Esophagus (tissue), 2 donors: Measurements from ENCODE around the gene PIEZO1. TPM values are rescaled to one million over a fixed set of nuclear protein-coding genes. Genes with fewer than 3 reads are reported as not detected.

Experiments used
- H3K27ac ChIP-seq, 2 donors: one replicate each; pipeline ENCODE4 v1.5.1; 2013; ENCODE audit warnings: low read depth in 2 of 2, mild to moderate bottlenecking in 2 of 2, inconsistent platforms in 1 of 2, low read length in 1 of 2, moderate library complexity in 1 of 2
- H3K27me3 ChIP-seq, 2 donors: one replicate each; pipeline ENCODE4 v1.6.1; 2013; ENCODE audit warnings: low read length in 2 of 2, control low read depth in 1 of 2, mild to moderate bottlenecking in 1 of 2; ENCODE audit not compliant: insufficient read depth in 2 of 2, control insufficient read depth in 1 of 2
- H3K36me3 ChIP-seq, 2 donors: one replicate each; pipeline ENCODE4 v1.6.1; 2013; ENCODE audit warnings: low read length in 1 of 2; ENCODE audit not compliant: control insufficient read depth in 2 of 2, insufficient read depth in 2 of 2
- H3K4me1 ChIP-seq, 2 donors: one replicate each; pipeline ENCODE4 v1.6.1; 2013; ENCODE audit warnings: low read length in 1 of 2; ENCODE audit not compliant: control insufficient read depth in 2 of 2, insufficient read depth in 2 of 2
- H3K4me3 ChIP-seq, 2 donors: one replicate each; pipeline ENCODE4 v1.5.1; 2013; ENCODE audit warnings: low read length in 2 of 2, mild to moderate bottlenecking in 2 of 2, low read depth in 1 of 2, moderate library complexity in 1 of 2
- H3K9me3 ChIP-seq, 2 donors: one replicate each; pipeline ENCODE4 v1.6.1; 2013; ENCODE audit warnings: mild to moderate bottlenecking in 2 of 2, low read depth in 1 of 2, low read length in 1 of 2, moderate library complexity in 1 of 2; ENCODE audit not compliant: control insufficient read depth in 2 of 2, insufficient read depth in 1 of 2
- WGBS, 2 donors: extraction: QIAGEN DNeasy Blood & Tissue Kit; methylation state at CpG; one replicate each; pipeline ENCODE4 v1.1.7; 2013; 5-methylcytosine and 5-hydroxymethylcytosine counted together
- polyA plus RNA-seq, 2 donors: library from polyadenylated mRNA; stranded (reverse); fragments of 200-250 nt; gene quantifications; one replicate each; pipeline ENCODE4 v1.2.3, GENCODE V29; 2013
- donor health status: healthy with polysubstance abuse.
- donor health status: Bipolar disorder and iron deficiency.

The PIEZO1 gene
- polyA plus RNA-seq, 2 donors = 102 to 172 TPM

- Histone ChIP-seq H3K27ac (no peak overlapping the region), H3K27me3 (peaks cover 0 to 4% of the 10 kb centered on the region in 2 donors), H3K4me1 (peaks cover 0 to 10% of the 10 kb centered on the region in 2 donors), H3K36me3 (no peaks in the 10 kb centered on the region), H3K4me3 (no peak overlapping the region), H3K9me3 (no peaks in the 10 kb centered on the region)
- WGBS, 2 donors = 74 to 76% methylated on average over 15 of the region's 15 CpGs
Observed at GRCh38 chr16:88684569-88685155, 100.4 kb downstream of the PIEZO1 start.

- Histone ChIP-seq H3K27ac (peak overlapping the region in 1 of 2 donors; percentile 56), H3K36me3 (no peaks in the 10 kb centered on the region), H3K9me3 (no peaks in the 10 kb centered on the region), H3K4me1 (peaks cover 0 to 10% of the 10 kb centered on the region in 2 donors), H3K4me3 (no peak overlapping the region), H3K27me3 (peaks cover 0 to 4% of the 10 kb centered on the region in 2 donors)
- WGBS, 2 donors = 27 to 47% methylated on average over 21 of the region's 21 CpGs
Observed at GRCh38 chr16:88681709-88682451, 103.1 kb downstream of the PIEZO1 start.

DNA sequence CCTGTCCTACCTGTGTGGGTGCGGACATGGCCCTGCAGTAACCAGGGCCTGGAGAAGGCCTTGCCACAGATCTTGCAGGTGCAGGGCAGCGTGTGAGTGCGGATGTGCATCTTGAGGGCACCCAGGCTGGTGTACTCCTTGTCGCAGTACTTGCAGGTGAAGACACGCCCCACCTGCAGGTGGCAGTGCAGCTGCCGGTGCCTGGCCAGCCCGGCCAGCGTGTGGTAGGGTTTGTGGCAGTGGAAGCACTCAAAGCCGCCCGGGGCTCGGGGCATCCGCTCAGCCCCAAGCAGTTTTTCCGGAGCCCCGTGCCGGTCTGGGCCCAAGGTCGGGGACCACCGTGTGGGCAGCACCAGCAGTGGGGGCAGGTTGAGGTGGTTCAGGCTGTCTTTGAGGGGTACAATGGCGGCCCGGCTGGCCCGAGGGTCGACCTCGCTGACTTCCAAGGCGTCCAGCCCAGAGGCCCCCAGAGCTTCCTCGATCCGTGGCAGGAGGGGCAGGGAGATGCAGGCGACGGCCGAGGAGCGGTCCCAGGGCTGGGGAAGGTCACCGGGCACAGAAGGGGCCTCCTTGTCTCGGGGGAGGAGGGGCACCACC is 103.8 kb downstream of the PIEZO1 start:
- H3K27ac ChIP-seq = peak overlapping the region; percentile 1 to 36

DNA sequence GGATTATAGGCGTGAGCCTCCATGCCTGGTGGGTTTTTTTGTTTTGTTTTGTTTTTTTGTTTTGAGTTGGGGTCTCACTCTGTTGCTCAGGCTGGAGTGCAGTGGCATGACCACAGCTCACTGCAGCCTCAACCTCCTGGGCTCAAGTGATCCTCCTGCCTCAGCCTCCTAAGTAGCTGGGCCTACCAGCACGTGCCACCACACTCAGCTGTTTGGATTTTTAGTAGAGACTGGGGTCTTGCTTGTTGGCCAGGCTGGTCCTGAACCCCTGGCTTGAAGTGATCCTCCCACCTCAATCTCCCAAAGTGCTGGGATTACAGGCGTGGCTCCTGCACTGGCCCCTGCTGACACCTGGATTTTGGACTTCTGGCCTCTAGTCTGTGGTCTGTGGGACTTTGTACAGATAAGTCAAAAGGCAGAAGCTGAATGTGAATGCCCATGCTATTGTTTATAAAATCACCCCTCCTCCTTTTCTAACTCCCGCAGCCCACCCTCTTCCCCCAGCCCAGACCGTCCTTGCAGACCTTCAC is 104.4 kb downstream of the PIEZO1 start:
- Histone ChIP-seq H3K4me3 (no peak overlapping the region), H3K9me3 (no peaks in the 10 kb centered on the region), H3K27me3 (no peaks in the 10 kb centered on the region), H3K4me1 (peaks cover 0 to 4% of the 10 kb centered on the region in 2 donors), H3K27ac (no peak overlapping the region), H3K36me3 (no peaks in the 10 kb centered on the region)
- WGBS, 2 donors = 77 to 78% methylated on average over 5 of the region's 5 CpGs

More for the DNA sequence above, 103.8 kb downstream of the PIEZO1 start:
- WGBS, 2 donors = 51 to 59% methylated on average over 30 to 31 of the region's 31 CpGs
- Histone ChIP-seq H3K4me1 (peaks cover 0 to 10% of the 10 kb centered on the region in 2 donors), H3K9me3 (no peaks in the 10 kb centered on the region), H3K27me3 (peaks cover 0 to 4% of the 10 kb centered on the region in 2 donors), H3K4me3 (no peak overlapping the region), H3K36me3 (no peaks in the 10 kb centered on the region)

GRCh38 chr16:88678224-88678979 is 106.6 kb downstream of the PIEZO1 start:
- Histone ChIP-seq H3K27ac (no peak overlapping the region), H3K4me3 (no peak overlapping the region), H3K36me3 (peaks cover 0 to 5% of the 10 kb centered on the region in 2 donors), H3K27me3 (no peaks in the 10 kb centered on the region), H3K9me3 (no peaks in the 10 kb centered on the region), H3K4me1 (no peaks in the 10 kb centered on the region)
- 58 to 64% methylated on average over 32 of the region's 32 CpGs for WGBS, 2 donors

GRCh38 chr16:88677721-88678120 is 107.3 kb downstream of the PIEZO1 start:
- no peaks in the 10 kb centered on the region for H3K9me3 ChIP-seq
- 66 to 75% methylated on average over 13 of the region's 13 CpGs for WGBS, 2 donors
- no peaks in the 10 kb centered on the region for H3K27me3 ChIP-seq
- H3K4me1 ChIP-seq = no peaks in the 10 kb centered on the region
- no peak overlapping the region for H3K27ac ChIP-seq
- H3K36me3 ChIP-seq = peaks cover 0 to 5% of the 10 kb centered on the region in 2 donors
- H3K4me3 ChIP-seq = no peak overlapping the region

- Histone ChIP-seq H3K4me3 (no peak overlapping the region), H3K36me3 (peaks cover 0 to 5% of the 10 kb centered on the region in 2 donors), H3K4me1 (no peaks in the 10 kb centered on the region), H3K27me3 (no peaks in the 10 kb centered on the region), H3K9me3 (no peaks in the 10 kb centered on the region), H3K27ac (no peak overlapping the region)
- WGBS, 2 donors = 82 to 83% methylated on average over 22 of the region's 22 CpGs
Observed at GRCh38 chr16:88676502-88677242, 108.3 kb downstream of the PIEZO1 start.

GRCh38 chr16:88673716-88674379 is 111.2 kb downstream of the PIEZO1 start:
- H3K9me3 ChIP-seq = no peaks in the 10 kb centered on the region
- no peak overlapping the region for H3K27ac ChIP-seq
- no peaks in the 10 kb centered on the region for H3K27me3 ChIP-seq
- WGBS, 2 donors = 88 to 89% methylated on average over 19 of the region's 19 CpGs
- no peak overlapping the region for H3K4me3 ChIP-seq
- H3K36me3 ChIP-seq = peaks cover 0 to 5% of the 10 kb centered on the region in 2 donors
- H3K4me1 ChIP-seq = no peaks in the 10 kb centered on the region
